ENCODE measurements around the gene IGF1R. TPM values are rescaled to one million over a fixed set of nuclear protein-coding genes. Genes with fewer than 3 reads are reported as not detected.

Gene IGF1R
- total and polyA plus RNA-seq, 2 of the 13 experiments (the other 11 are each of a cell fraction or from before 2014, with no cell fraction given): 15.9 to 18.4 TPM

GRCh38 chr15:98843844-98844243 is 195.5 kb downstream of the IGF1R start (continued):
- TF ChIP-seq ZNF577 (CRISPR knock-in tag; IDR thresholded peaks at IDR 0.05; ENCODE audit: borderline replicate concordance, low read depth): no peak
- TF ChIP-seq ZNF543 (CRISPR knock-in tag; IDR thresholded peaks at IDR 0.05): no peak
- TF ChIP-seq CEBPG (CRISPR knock-in tag; IDR thresholded peaks at IDR 0.05): peak; percentile 68
- TF ChIP-seq REL (CRISPR knock-in tag; conservative IDR thresholded peaks at IDR 0.05): no peak
- TF ChIP-seq AKNA (CRISPR knock-in tag; IDR thresholded peaks at IDR 0.05; ENCODE audit: borderline replicate concordance): no peak
- TF ChIP-seq FOSL2 (CRISPR knock-in tag; IDR thresholded peaks at IDR 0.05): no peak; the same call in 1 of the 2 replicates
- TF ChIP-seq POGZ (CRISPR knock-in tag; IDR thresholded peaks at IDR 0.05): no peak
- no peak for TF ChIP-seq ZFP37 (CRISPR knock-in tag; IDR thresholded peaks at IDR 0.05; ENCODE audit: borderline replicate concordance)
- no peak for TF ChIP-seq ZC3H4 (CRISPR knock-in tag; IDR thresholded peaks at IDR 0.05; ENCODE audit: borderline replicate concordance)
- no peak for TF ChIP-seq ZNF547 (CRISPR knock-in tag; IDR thresholded peaks at IDR 0.05)
- peak; percentile 37; the same call in 1 of the 2 replicates for TF ChIP-seq CHD4 (IDR thresholded peaks at IDR 0.05; ENCODE audit: borderline replicate concordance, low read length)
- TF ChIP-seq PAF1 (CRISPR knock-in tag; IDR thresholded peaks at IDR 0.05): no peak
- TF ChIP-seq HES4 (CRISPR knock-in tag; IDR thresholded peaks at IDR 0.05; ENCODE audit: borderline replicate concordance): no peak
- no peak for TF ChIP-seq ZNF703 (CRISPR knock-in tag; IDR thresholded peaks at IDR 0.05; ENCODE audit: borderline replicate concordance)
- no peak for TF ChIP-seq ZNF549 (CRISPR knock-in tag; IDR thresholded peaks at IDR 0.05)
- no peak for TF ChIP-seq KLF13 (CRISPR knock-in tag; IDR thresholded peaks at IDR 0.05)
- no peak for TF ChIP-seq ZXDC (CRISPR knock-in tag; IDR thresholded peaks at IDR 0.05)
- no peak for TF ChIP-seq NFRKB (IDR thresholded peaks at IDR 0.05)
- TF ChIP-seq TEF (CRISPR knock-in tag; IDR thresholded peaks at IDR 0.05): no peak
- TF ChIP-seq NRL (CRISPR knock-in tag; IDR thresholded peaks at IDR 0.05; ENCODE audit: borderline replicate concordance): no peak
- no peak for TF ChIP-seq ZNF790 (CRISPR knock-in tag; IDR thresholded peaks at IDR 0.05; ENCODE audit: borderline replicate concordance)
- TF ChIP-seq HMG20A (CRISPR knock-in tag; IDR thresholded peaks at IDR 0.05; ENCODE audit: borderline replicate concordance): peak; percentile 94; the same call in 1 of the 2 replicates
